A549 (cell line): ENCODE results near the gene ARHGEF4.

Experiments
- CBX2 ChIP-seq: fragments of 200-600 bp; sonication (generic); IDR thresholded peaks from 2 replicates; pipeline ENCODE4 v1.6.1; 2016; ENCODE audit warnings: low read depth, mild to moderate bottlenecking, borderline replicate concordance
- CTCF ChIP-seq: fragments of >200 bp; sonication (Bioruptor Twin); formaldehyde crosslinking; IDR thresholded peaks from 3 replicates; pipeline ENCODE4 v1.5.1; 2016
- EP300 ChIP-seq, 2 experiments: fragments of >200 bp; sonication (Bioruptor Twin); formaldehyde crosslinking; IDR thresholded peaks; 2 replicates in 1 of 2; 3 replicates in 1 of 2; pipeline ENCODE4 v1.6.1; 2016 to 2017
- POLR2A ChIP-seq: IDR thresholded peaks from 2 replicates; pipeline ENCODE4 v1.6.1; 2012; ENCODE audit warnings: mild to moderate bottlenecking, low read length
- POLR2AphosphoS2 ChIP-seq: conservative IDR thresholded peaks from 2 replicates; pipeline ENCODE4 v1.6.1; 2012; ENCODE audit warnings: low read length, improper control_type of control experiment, inconsistent platforms
- RAD21 ChIP-seq, 2 experiments: fragments of >200 bp in 1 of 2; sonication (Bioruptor Twin) in 1 of 2; formaldehyde crosslinking in 1 of 2; IDR thresholded peaks in 1 of 2; conservative IDR thresholded peaks in 1 of 2; 2 replicates in 1 of 2; 3 replicates in 1 of 2; pipeline ENCODE4 v1.6.1; 2012 to 2018; ENCODE audit warnings: inconsistent platforms in 1 of 2

GRCh38 chr2:130910931-130911330 lies 74.2 kb downstream of the ARHGEF4 start:
- TF ChIP-seq CTCF = no peak
- no peak for TF ChIP-seq POLR2AphosphoS2
- TF ChIP-seq POLR2A = no peak
- no peak for TF ChIP-seq EP300 (IDR thresholded peaks at IDR 0.05)
- TF ChIP-seq CBX2 = no peak
- no peak for TF ChIP-seq RAD21 (conservative IDR thresholded peaks at IDR 0.05 in 1 of 2, IDR thresholded peaks at IDR 0.05 in 1 of 2)
